Body of pancreas (tissue), 4 donors: Measurements from ENCODE around the gene SYNGR4.

ENCODE experiments used
- CTCF ChIP-seq, 7 experiments: fragments of 450-650 bp in 4 of 7; fragments of 200-600 bp in 3 of 7; sonication (generic) in 3 of 7; IDR thresholded peaks; one replicate each; pipeline ENCODE4 v1.5.1; 2016 to 2019; ENCODE audit warnings: antibody characterized with exemption in 7 of 7
- POLR2A ChIP-seq, 3 donors: fragments of 450-650 bp; IDR thresholded peaks; one replicate each; pipeline ENCODE4 v1.6.1; 2016; ENCODE audit warnings: antibody characterized with exemption in 3 of 3, mild to moderate bottlenecking in 2 of 3

- TF ChIP-seq CTCF (IDR thresholded peaks at IDR 0.05) = no peak
- no peak for TF ChIP-seq POLR2A (IDR thresholded peaks at IDR 0.05)
Measured at GRCh38 chr19:48340995-48341394, 23.2 kb upstream of the SYNGR4 start.
